Gastrocnemius medialis (tissue), 4 donors: ENCODE data around the gene OR52E4.

ENCODE experiments used
- CTCF ChIP-seq, 5 experiments: fragments of 450-650 bp in 3 of 5; fragments of 200-600 bp in 2 of 5; sonication (generic) in 2 of 5; IDR thresholded peaks in 4 of 5; conservative IDR thresholded peaks in 1 of 5; 1 replicate in 4 of 5; 2 replicates in 1 of 5; pipeline ENCODE4 v1.5.1; 2016 to 2019; ENCODE audit warnings: antibody characterized with exemption in 5 of 5, mild to moderate bottlenecking in 3 of 5, moderate library complexity in 3 of 5
- POLR2A ChIP-seq, 2 donors: fragments of 450-650 bp; IDR thresholded peaks; one replicate each; pipeline ENCODE4 v1.6.1; 2017; ENCODE audit warnings: antibody characterized with exemption in 2 of 2, mild to moderate bottlenecking in 2 of 2, moderate library complexity in 2 of 2

- TF ChIP-seq CTCF (IDR thresholded peaks at IDR 0.05 in 4 of 5, conservative IDR thresholded peaks at IDR 0.05 in 1 of 5) = no peak
- no peak for TF ChIP-seq POLR2A (IDR thresholded peaks at IDR 0.05)
Measured at GRCh38 chr11:5831196-5831829, 49.1 kb upstream of the OR52E4 start.
